ENCODE data around the gene DDX51.
"Not testable (repeated sequence)": the region's sequence is repeated elsewhere in the genome, so short reads cannot be mapped to it uniquely, and the experiment has no call there.

DDX51 gene

DNA sequence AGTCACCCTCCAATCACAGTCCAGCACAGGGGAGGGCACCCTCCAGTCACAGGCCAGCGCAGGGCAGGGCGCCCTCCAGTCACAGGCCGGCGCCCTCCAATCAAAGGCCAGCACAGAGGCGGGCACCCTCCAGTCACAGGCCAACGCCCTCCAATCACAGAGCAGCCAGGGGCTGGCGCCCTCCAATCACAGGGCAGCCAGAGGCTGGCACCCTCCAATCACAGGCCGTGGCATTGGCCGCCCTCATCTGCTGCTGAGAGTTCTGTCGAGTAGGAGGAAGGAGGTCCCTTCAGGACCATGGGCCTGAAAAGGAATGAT lies 26.6 kb downstream of the DDX51 start:
- no peak for DNase-seq (ENCODE audit: low read depth in 2 of 2)

DNA sequence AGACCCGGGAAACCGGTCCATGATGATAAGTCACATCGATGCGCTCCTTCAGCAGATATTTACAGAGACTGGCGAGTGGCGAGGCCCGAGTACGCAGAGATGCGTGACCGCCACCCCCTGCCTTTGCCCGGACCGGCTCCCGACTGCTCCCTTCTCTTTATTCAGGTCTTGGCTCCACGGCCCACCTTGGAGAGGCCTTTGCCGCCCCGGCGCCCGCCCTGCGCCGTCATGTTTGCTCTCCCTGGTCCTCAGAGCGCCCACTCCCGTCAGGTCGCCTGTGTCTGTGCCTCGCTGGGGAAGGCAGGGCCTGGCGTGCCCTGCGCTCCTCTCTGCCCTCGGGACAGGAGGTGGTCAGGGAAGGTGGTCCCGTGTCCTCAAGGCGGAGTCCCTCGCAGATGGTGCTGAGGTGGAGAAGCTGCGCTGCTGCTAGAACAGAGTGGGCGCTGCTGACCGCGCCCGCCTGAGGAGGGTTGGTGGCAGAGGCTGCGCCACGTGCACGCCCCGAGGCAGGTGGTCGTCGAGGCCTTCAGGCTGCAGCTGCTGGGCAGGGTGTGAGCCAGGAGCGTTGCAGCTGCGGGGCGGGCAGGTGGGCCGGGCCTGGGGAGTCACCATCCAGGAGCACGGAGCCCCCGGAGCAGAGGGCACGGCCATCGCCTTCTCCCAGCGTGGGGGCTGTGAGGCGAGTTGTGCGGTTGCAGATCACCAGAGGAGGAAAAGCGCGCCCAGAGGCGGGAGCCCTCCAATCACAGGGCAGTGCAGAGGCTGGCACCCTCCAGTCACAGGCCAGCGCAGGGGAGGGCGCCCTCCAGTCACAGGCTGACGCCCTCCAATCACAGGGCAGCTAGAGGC lies 27.2 kb downstream of the DDX51 start:
- DNase-seq (ENCODE audit: low read depth in 2 of 2): no peak

DNA sequence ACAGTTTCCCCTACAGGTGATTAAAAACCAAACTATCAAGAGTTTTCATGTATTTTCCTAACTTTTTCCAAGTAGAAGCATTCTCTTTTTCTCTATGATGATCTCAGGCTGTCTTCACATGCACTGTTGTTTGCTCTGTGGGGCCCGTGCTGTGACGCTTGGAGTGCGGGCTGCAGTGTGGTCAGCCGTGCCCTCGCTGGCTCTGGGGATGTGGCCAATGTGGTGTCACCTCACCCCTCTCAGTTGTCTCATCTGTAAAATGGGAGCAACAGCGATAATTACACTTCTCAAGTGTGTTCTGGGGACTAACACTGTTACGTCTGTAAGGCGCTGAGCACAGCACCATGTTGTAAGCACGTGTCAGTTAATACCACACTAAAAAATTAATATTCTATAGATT lies 28.6 kb downstream of the DDX51 start:
- no peak for DNase-seq (ENCODE audit: low read depth in 2 of 2)

DNA sequence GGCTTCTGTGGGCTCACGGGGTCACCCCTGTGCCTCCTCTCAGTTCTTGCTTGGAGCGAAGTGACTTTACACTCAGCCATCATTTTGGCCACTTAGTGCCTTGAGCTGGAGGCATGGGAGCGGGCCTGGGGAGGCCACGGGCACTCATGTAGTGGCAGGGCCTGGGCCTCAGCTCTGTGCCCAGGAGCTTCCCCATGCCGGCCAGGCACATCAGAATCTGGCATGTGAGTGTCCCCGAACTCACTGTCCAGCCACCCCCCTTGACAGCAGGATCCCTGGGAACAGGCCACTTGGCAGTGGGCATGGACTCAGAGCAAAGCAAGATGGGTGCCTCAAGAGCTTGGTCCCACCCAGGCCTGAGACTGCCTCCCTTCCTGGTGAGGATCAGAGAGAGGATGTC lies 29.5 kb downstream of the DDX51 start:
- DNase-seq (ENCODE audit: low read depth in 2 of 2): no peak

DNA sequence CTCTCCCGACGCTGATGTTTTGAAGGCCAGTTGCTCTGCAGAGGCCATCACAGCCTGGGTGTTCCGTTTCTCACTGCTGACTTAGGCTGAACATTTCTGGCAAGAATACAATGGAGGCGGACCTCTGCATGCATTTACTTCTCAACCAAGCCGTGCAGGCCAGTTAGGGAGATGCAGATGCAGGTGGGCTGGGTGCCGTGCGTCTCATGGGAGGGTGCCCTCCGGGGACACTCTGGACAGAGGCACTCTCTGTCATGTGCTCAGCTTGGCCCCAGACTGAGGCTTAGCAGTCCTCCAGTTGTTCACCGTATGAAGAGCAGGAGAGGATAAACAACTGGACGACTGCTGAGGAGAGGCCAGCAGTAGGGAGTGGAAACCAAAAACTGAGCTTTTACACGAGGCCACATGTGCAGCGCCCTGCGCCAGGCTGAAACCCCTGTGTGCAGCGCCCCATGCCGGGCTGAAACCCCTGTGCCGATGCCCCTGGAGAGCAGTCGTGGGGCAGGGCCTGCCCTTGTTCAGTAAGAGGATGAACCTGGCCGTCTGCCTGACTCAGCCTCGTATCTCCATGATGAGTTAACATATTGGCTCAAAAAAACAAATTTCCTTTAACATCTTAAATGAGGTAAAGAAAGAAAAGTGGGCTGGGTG lies 32.3 kb downstream of the DDX51 start:
- no peak for DNase-seq (ENCODE audit: low read depth in 2 of 2)

DNA sequence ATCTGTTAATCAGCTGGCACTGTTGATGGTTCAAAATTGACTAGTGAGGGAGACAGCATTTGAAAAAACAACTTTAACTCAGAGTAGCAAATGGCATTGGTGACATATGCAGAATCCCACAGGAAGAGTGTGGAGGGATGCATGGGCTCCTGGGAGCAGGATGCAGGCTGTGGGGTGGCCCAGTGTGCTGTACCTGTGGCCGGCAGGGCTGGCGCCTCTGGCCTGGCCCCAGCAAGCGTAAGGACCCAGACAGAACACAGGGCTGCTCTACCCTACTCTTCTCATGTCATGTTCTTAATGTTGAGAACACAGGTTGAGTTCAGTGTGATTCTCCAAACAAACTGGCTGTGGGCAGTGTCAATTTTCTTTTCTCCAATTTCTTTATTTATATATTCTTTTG lies 33.4 kb downstream of the DDX51 start:
- DNase-seq (ENCODE audit: low read depth in 2 of 2): no peak

DNA sequence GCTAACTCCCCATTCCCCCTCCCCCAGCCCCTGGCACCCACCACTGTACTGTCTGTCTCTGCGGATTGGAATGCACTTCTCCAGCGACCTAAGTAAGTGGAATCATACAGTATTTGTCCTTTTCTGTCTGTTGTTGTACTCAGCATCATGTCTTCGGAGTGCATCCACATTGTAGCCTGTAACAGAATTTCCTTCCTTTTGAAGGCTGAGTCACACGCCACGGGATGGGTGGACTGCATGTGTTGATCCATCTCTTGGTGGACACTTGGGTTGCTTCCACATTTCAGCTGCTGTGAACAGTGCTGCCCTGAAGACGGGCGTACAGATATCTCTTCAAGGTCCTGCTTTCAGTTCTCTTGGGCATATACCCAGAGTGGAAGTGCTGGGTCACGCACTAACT lies 34.4 kb downstream of the DDX51 start:
- DNase-seq (ENCODE audit: low read depth in 2 of 2): no peak

DNA sequence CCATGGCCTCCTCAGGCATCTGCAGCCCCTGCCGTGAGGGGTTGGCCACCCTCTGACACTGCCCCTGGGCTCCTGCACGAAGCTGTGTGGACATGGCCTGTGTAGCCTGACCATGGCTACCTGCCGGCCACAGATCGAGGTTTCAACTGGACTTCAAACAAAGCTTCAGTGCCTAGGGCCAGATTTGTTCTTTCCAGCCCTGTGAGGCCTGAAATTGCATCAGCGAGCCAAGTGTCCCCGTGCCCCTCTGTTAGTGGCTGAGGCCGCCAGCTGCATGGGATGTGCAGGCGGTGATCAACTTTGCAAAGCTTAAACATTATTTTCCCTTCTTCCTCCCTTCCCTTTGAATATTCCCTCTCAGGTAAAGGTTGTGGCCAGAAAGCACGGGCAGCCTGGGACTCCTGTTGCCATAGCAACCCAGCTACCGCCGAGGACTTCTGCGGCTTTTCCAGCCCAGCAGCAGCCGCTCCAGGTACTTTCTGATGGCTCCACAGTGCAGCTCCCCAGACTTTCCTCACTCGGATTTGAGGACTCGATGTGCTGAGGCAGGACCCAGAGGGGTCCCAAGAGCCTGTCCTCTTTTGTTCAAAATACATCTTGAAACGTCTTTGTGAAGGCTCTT lies 35.8 kb downstream of the DDX51 start:
- DNase-seq (ENCODE audit: low read depth in 2 of 2): no peak

DNA sequence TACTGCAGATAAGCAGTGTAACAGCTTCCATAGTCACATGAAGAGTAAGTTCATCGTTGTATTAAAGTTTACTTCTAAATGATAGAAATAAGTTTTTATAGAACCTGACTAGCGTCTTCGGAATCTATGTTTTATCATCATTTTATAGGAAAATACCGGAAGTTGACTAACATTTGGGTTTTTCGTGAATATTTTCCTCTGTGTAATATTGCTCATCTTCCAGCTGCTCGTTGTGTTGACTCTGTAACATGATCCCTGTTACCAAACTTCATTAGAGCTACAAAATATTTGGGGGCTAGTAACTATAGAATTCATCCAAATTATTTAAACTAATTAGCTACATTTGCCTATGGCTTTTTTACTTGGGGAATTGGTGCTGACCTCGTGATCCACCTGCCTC lies 37.2 kb downstream of the DDX51 start:
- no peak for DNase-seq (ENCODE audit: low read depth in 2 of 2)

DNA sequence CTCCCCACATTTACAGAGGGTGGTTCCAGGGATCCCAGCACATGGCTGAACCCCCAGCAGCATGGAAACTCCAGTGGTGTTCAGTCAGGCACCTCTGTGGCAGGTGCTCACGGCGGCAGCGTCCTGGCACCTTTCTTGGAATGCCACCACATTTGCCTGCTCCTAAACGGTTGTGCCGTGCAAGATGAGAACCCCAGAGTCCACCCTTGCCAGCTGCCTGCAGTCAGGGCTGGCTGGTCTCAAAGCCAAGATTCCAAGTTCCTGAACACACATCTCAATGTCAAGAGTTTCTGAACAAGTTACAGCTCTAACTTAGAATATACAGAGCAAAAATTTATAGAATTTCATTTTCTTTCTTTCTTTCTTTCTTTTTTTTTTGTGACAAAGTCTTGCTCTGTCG lies 38.7 kb downstream of the DDX51 start:
- DNase-seq (ENCODE audit: low read depth in 2 of 2): no peak

DNA sequence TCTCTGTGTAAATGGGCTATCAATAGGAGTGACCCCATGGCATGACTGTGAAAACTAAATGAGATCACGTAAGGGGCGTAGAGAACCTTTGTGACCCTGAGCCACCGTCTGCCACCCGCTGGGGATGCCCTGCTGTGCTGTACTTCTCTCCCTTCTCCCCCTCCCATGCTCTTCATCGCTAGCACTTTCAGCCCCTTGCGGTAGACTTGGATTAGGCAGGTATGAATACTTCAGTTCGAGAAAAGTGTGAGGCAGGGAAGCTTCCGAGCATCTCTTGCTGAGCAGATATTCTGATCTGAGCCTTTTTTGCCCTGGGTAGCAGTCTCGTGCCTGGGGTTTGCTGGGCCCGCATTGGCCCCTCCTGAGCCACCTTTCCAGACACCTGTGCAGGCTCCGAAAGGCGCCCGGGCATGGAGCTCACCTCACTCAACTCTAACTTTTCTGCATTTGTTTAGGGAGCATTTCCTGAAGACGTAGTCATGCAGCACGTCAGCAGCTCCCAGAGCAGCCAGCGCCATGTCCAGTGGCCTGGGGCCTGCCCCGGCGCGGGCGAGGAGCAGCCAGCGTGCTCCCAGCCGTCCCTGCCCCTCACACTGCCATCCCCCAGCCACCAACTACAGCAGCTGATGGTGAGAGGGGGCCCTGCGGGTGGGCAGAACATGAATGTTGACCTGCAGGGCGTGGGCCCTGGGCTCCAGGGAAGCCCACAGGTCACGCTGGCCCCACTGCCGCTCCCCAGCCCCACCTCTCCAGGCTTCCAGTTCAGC lies 40.4 kb downstream of the DDX51 start:
- no peak for DNase-seq (ENCODE audit: low read depth in 2 of 2)

DNA sequence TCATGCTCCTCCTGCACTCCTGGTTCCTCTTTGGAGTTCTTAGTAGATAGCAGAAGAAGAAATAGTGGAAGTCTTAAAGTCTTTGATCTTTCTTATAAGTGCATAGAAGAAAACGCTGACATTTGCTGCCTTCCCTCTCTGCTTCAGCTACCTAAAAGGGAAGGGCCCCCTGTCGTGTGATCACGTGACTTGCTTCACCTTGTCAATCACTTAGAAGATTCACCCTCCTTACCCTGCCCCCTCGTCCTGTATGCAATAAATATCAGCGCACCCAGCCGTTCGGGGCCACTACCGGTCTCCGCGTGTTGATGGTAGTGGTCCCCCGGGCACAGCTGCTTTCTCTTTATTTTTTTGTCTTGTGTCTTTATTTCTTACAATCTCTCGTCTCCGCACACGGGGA lies 41.0 kb downstream of the DDX51 start:
- DNase-seq (ENCODE audit: low read depth in 2 of 2): not testable (repeated sequence)

DNA sequence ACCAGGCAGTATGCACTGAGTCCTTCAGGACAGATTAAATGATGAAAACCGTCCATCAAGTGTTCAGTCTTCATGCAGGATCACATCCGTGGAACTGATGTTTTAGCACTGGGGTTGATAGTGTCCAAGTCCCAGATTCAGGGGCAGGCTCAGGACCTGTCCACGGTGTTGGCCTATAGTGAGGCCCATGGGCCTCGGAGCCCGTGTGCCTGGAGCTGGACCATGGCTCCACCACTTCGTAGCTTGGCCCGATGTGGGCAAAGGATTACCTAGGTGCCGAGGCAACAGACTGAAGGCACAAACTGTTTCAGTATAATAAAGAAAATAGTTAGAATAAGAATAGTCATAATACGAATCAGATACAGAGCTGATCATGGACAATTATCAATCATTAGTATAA lies 41.8 kb downstream of the DDX51 start:
- DNase-seq (ENCODE audit: low read depth in 2 of 2): no peak

DNA sequence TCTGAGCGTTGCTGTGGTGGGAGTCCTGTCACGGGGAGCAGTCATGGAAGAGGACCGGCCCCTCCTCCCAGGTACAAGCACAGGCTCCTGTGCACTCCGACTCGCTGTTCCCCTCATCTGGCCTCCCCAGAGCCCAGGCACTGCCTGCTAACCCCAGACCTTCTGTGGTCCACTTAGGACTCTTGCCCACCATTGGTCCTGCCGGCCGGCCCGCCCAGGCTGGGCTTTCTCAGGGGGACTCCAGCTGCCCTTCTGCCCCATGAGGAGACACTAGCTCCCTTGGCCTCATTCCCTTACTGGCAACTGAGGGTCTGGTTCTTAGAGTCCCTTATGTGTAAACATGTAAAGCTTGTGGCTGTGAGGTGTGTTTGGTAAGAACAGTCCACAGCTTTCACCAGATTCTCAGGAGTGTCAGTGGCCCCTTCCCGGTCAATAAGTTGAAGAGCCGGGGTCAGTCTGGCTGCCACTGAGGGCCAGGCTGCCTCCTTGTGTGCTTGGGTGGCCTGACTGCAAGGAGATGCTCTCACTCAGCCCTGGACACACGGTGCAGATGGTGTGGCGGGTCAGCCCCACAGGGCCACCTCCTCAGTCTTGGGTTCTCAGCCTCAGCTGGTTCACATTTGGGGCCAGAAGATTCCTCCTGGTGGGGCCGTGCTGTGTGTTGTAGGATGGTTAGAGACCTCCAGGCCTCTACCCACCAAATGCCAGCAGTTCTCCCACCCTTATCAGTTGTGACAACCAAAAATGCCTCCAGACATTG lies 43.6 kb downstream of the DDX51 start:
- no peak for DNase-seq (ENCODE audit: low read depth in 2 of 2)

DNA sequence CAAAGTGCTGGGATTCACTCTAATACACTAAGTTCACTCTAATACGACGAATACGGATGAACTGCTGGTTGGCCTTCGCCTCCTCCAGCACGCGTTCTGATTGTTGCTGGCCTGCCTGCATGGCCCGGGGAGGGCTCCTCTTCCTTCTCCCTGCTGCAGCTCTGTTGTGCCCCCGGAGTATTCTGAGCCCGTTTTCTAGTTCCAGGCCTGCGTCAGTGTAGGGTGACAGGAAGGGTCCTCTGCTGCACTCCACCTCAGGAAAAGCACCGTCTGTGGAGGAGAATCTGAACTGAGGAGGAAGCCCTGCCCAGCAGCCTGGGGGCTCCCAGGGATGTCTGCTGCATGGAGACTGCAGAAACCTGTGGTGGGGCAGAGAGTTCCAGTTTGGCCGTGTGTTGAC lies 44.4 kb downstream of the DDX51 start:
- DNase-seq (ENCODE audit: low read depth in 2 of 2): no peak

DNA sequence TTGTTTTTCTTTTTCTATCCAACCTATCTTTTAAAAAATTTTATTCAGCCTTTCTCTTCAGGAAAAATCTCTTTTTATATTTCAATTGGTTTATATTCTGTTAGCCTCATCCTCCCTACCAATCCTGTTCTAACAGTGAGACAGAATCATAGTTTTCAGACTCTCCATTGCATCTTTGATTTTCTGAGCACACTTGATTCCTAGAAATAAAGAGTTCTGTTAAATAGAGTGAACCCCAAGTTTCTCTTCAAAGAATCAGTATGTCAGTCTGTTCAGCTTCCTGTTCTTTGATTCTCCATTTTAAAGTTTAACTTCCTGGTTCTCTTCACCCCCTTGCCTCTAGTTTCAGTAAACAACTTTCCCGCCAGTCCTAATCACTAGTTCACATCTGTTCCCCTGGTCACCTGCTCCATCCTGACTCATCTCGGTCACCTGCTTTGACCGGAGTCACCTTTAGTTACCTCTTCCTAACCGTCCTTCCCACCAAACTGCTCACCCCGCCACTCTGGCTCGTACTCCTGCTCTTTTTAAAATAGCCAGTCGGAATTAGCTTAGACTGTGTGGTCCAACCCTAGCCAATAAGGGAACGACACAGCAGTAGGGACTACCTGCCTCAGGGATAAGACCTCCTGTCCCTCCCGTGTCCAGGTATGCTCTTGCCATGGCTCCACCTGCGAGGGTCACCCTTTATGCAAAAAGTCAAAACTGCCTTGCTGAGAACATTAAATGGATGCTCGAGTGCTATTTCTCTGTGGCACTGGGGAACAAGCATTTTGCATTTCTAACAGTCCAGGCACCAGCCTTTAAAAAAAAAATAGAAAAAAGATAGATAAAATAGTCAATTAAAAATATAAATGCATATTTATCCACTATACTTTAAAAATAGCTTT lies 48.4 kb downstream of the DDX51 start:
- no peak for DNase-seq (ENCODE audit: low read depth in 2 of 2)

DNA sequence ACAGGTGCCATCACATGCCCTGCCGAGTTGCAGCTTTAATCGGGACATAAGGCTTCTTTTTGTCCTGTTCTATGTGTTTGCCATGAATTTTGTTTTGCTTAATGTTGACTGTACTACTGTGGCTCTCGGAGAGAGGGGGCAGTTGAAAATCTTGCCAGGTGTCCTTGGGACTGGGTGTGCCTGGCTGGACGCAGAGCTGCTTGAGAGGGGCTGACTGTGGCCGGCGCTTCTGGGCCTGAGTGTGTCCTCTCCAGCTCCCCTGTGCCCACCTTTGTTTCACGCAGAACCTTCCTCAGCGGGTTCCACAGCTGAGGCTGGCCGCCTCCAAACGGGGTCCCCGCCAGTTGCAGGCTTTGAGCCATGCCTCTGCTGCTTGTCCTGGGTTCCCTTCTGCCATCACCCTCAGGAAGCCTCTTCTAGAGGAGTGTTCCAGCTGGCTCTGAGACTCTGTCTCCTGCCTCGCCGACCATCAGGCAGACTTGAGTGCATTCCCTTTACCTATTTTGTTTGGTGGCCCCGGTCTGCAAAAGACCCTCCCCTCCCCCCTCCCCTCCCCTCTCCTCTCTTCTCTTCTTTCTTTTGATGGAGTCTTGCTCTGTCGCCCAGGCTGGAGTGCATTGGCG lies 49.7 kb downstream of the DDX51 start:
- DNase-seq (ENCODE audit: low read depth in 2 of 2): no peak

DNA sequence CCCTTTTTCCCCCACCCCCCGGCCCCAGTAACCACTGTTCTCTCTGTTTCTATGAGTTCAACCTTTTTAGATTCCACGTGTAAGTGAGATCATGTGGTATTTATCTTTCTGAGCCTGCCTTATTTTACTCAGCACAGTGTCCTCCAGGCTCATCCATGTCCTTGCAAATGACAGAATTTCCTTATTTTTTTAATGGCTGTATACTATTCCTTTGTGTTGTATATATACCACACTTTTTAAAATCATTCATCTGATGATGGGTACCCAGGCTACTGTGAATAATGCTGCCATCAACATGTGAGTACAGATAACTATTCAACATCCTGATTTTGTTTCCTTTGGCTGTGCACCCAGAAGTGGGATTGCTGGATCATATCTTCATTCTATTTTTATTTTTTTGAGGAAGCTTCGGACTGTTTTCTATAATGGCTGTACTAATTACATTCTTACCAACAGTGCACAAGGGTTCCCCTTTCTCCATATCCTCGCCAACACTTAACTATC lies 54.7 kb downstream of the DDX51 start:
- DNase-seq (ENCODE audit: low read depth in 2 of 2): no peak

Measured in activated CD4-positive, alpha-beta T cell treated with anti-CD3 and anti-CD28 coated beads for 24 hours (primary cell).